ENCODE measurements around the gene LAMB4. TPM values are rescaled to one million over a fixed set of nuclear protein-coding genes. Genes with fewer than 3 reads are reported as not detected.

Gene LAMB4
- total RNA-seq, 1 donor from 2014 or later: 18.3 TPM

GRCh38 chr7:108008827-108009226 lies 121.3 kb downstream of the LAMB4 start:
- Mint-ChIP-seq H3K27me3 (ENCODE audit: low read depth) (no peaks in the 10 kb centered on the region), H3K9me3 (no peaks in the 10 kb centered on the region), H3K27ac (no peak overlapping the region), H3K36me3 (no peaks in the 10 kb centered on the region), H3K4me1 (peaks cover 45% of the 10 kb centered on the region), H3K4me3 (no peak overlapping the region)
- no peak for DNase-seq (ENCODE audit: low spot score in 2 of 2, unreplicated experiment in 2 of 2)
- TF ChIP-seq CTCF (IDR thresholded peaks at IDR 0.05; ENCODE audit: unreplicated experiment): no peak

DNA sequence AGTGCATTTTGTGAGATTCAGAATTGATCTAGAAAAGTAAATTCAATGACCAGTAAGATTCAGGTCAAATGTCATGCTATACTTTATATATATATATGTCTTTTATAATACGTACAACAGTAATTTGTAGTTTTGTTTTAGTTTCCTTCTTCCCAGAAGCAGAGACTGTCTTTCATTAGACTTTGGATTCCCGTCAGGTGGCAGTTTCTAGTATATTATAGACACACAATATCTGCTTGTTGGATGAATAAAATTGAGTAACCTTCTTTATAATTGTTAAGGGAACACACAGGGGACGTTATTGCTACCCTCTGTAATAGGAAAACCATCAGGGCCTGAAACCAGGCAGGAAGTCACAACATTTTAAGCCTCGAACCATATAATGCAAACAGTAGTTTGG lies 121.9 kb downstream of the LAMB4 start:
- no peak for TF ChIP-seq CTCF (IDR thresholded peaks at IDR 0.05; ENCODE audit: unreplicated experiment)
- Mint-ChIP-seq H3K9me3 (no peaks in the 10 kb centered on the region), H3K36me3 (no peaks in the 10 kb centered on the region), H3K4me3 (no peak overlapping the region), H3K4me1 (peaks cover 41% of the 10 kb centered on the region), H3K27ac (no peak overlapping the region), H3K27me3 (ENCODE audit: low read depth) (no peaks in the 10 kb centered on the region)
- no peak for DNase-seq (ENCODE audit: low spot score in 2 of 2, unreplicated experiment in 2 of 2)

- no peak overlapping the region for H3K4me3 Mint-ChIP-seq
- H3K27ac Mint-ChIP-seq: no peak overlapping the region
- H3K4me1 Mint-ChIP-seq: peaks cover 40% of the 10 kb centered on the region
- H3K36me3 Mint-ChIP-seq: no peaks in the 10 kb centered on the region
- DNase-seq (ENCODE audit: low spot score in 2 of 2, unreplicated experiment in 2 of 2): no peak
- TF ChIP-seq CTCF (IDR thresholded peaks at IDR 0.05; ENCODE audit: unreplicated experiment): no peak
- H3K27me3 Mint-ChIP-seq (ENCODE audit: low read depth): no peaks in the 10 kb centered on the region
- H3K9me3 Mint-ChIP-seq: no peaks in the 10 kb centered on the region
Measured at GRCh38 chr7:108007762-108008161, 122.4 kb downstream of the LAMB4 start.

- no peak overlapping the region for H3K4me3 Mint-ChIP-seq
- DNase-seq (ENCODE audit: low spot score in 2 of 2, unreplicated experiment in 2 of 2): no peak
- TF ChIP-seq CTCF (IDR thresholded peaks at IDR 0.05; ENCODE audit: unreplicated experiment): no peak
- peak overlapping the region; percentile 76 for H3K27ac Mint-ChIP-seq
- peaks cover 37% of the 10 kb centered on the region for H3K4me1 Mint-ChIP-seq
- H3K36me3 Mint-ChIP-seq: no peaks in the 10 kb centered on the region
- H3K9me3 Mint-ChIP-seq: no peaks in the 10 kb centered on the region
- H3K27me3 Mint-ChIP-seq (ENCODE audit: low read depth): no peaks in the 10 kb centered on the region
Measured at GRCh38 chr7:108007261-108007660, 122.9 kb downstream of the LAMB4 start.

- Mint-ChIP-seq H3K9me3 (no peaks in the 10 kb centered on the region), H3K4me1 (peaks cover 44% of the 10 kb centered on the region), H3K36me3 (no peaks in the 10 kb centered on the region), H3K4me3 (peak overlapping the region; percentile 85), H3K27me3 (ENCODE audit: low read depth) (no peaks in the 10 kb centered on the region), H3K27ac (peak overlapping the region; percentile 37)
- no peak for TF ChIP-seq CTCF (IDR thresholded peaks at IDR 0.05; ENCODE audit: unreplicated experiment)
- DNase-seq (ENCODE audit: low spot score in 2 of 2, unreplicated experiment in 2 of 2): no peak
Measured at GRCh38 chr7:108004220-108005142, 125.7 kb downstream of the LAMB4 start.
